ENCODE data around the gene SRCIN1.

Gene SRCIN1

GRCh38 chr17:38617967-38618760 is 12.4 kb upstream of the SRCIN1 start:
- TF ChIP-seq CTCF (IDR thresholded peaks at IDR 0.05; ENCODE audit: insufficient read depth, low read length, poor library complexity, severe bottlenecking), result no peak
- no peak for DNase-seq (ENCODE audit: extremely low read depth, insufficient read length)
- H3K4me3 ChIP-seq (replicated peaks; ENCODE audit: low read depth, low read length), result no peak overlapping the region
- H3K27me3 ChIP-seq (replicated peaks; ENCODE audit: control insufficient read depth, insufficient read depth, low read length), result no peaks in the 10 kb centered on the region
- no peaks in the 10 kb centered on the region for H3K36me3 ChIP-seq (ENCODE audit: control insufficient read depth, insufficient read depth, low read length)

GRCh38 chr17:38617074-38617860 is 11.5 kb upstream of the SRCIN1 start:
- no peak for DNase-seq (ENCODE audit: extremely low read depth, insufficient read length)

GRCh38 chr17:38616361-38616760 is 10.6 kb upstream of the SRCIN1 start:
- no peak for TF ChIP-seq CTCF (IDR thresholded peaks at IDR 0.05; ENCODE audit: insufficient read depth, low read length, poor library complexity, severe bottlenecking)

More at GRCh38 chr17:38617074-38617860, 11.5 kb upstream of the SRCIN1 start:
- Histone ChIP-seq H3K27me3 (replicated peaks; ENCODE audit: control insufficient read depth, insufficient read depth, low read length) (no peaks in the 10 kb centered on the region), H3K4me3 (replicated peaks; ENCODE audit: low read depth, low read length) (no peak overlapping the region), H3K36me3 (ENCODE audit: control insufficient read depth, insufficient read depth, low read length) (no peaks in the 10 kb centered on the region)
- TF ChIP-seq CTCF (IDR thresholded peaks at IDR 0.05; ENCODE audit: insufficient read depth, low read length, poor library complexity, severe bottlenecking), result no peak

GRCh38 chr17:38613981-38614779 is 8.4 kb upstream of the SRCIN1 start:
- no peak for TF ChIP-seq CTCF (IDR thresholded peaks at IDR 0.05; ENCODE audit: insufficient read depth, low read length, poor library complexity, severe bottlenecking)
- H3K4me3 ChIP-seq (replicated peaks; ENCODE audit: low read depth, low read length), result no peak overlapping the region
- H3K27me3 ChIP-seq (replicated peaks; ENCODE audit: control insufficient read depth, insufficient read depth, low read length), result no peaks in the 10 kb centered on the region
- no peak for DNase-seq (ENCODE audit: extremely low read depth, insufficient read length)
- no peaks in the 10 kb centered on the region for H3K36me3 ChIP-seq (ENCODE audit: control insufficient read depth, insufficient read depth, low read length)

More at GRCh38 chr17:38616361-38616760, 10.6 kb upstream of the SRCIN1 start:
- Histone ChIP-seq H3K4me3 (replicated peaks; ENCODE audit: low read depth, low read length) (no peak overlapping the region), H3K27me3 (replicated peaks; ENCODE audit: control insufficient read depth, insufficient read depth, low read length) (no peaks in the 10 kb centered on the region), H3K36me3 (ENCODE audit: control insufficient read depth, insufficient read depth, low read length) (no peaks in the 10 kb centered on the region)
- DNase-seq (ENCODE audit: extremely low read depth, insufficient read length), result no peak

GRCh38 chr17:38613525-38613980 is 7.8 kb upstream of the SRCIN1 start:
- Histone ChIP-seq H3K4me3 (replicated peaks; ENCODE audit: low read depth, low read length) (no peak overlapping the region), H3K27me3 (replicated peaks; ENCODE audit: control insufficient read depth, insufficient read depth, low read length) (no peaks in the 10 kb centered on the region), H3K36me3 (ENCODE audit: control insufficient read depth, insufficient read depth, low read length) (no peaks in the 10 kb centered on the region)
- no peak for DNase-seq (ENCODE audit: extremely low read depth, insufficient read length)
- no peak for TF ChIP-seq CTCF (IDR thresholded peaks at IDR 0.05; ENCODE audit: insufficient read depth, low read length, poor library complexity, severe bottlenecking)

Data from GM06990 (cell line).